VCaP (cell line): Measurements from ENCODE around the gene RIOK2.
A peak's percentile ranks its signal among the peaks of the same experiment; 100 is the strongest.

Experiments used
- H3K27ac ChIP-seq: fragments of 450-650 bp; 2 replicates; pipeline ENCODE4 v1.5.1; 2017
- TF ChIP-seq, protein P1 (sequence below): fragments of 450-650 bp; conservative IDR thresholded peaks from 2 replicates; pipeline ENCODE4 v1.5.1; 2017; ENCODE audit warnings: mild to moderate bottlenecking, moderate library complexity

Gene RIOK2

DNA sequence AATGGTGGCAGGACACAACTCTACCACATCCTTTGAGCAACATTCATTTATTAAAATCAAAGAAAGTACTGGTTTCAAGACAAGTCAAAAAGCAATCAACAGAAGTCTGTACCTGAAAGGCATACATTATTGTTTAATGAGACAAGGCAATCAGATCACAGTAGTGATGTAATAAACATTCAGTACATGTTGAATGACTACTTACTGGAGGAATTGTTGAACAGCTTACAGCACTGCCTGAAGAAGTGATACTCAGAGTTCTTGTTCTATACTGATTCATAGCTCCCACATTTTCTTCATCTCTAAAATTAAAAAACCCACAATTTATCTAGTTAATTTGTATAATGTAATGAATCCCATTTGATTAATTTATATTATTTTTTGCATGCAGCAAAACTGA is 18.2 kb downstream of the RIOK2 start:
- H3K27ac ChIP-seq = no peak overlapping the region
- TF ChIP-seq, protein P1, sequence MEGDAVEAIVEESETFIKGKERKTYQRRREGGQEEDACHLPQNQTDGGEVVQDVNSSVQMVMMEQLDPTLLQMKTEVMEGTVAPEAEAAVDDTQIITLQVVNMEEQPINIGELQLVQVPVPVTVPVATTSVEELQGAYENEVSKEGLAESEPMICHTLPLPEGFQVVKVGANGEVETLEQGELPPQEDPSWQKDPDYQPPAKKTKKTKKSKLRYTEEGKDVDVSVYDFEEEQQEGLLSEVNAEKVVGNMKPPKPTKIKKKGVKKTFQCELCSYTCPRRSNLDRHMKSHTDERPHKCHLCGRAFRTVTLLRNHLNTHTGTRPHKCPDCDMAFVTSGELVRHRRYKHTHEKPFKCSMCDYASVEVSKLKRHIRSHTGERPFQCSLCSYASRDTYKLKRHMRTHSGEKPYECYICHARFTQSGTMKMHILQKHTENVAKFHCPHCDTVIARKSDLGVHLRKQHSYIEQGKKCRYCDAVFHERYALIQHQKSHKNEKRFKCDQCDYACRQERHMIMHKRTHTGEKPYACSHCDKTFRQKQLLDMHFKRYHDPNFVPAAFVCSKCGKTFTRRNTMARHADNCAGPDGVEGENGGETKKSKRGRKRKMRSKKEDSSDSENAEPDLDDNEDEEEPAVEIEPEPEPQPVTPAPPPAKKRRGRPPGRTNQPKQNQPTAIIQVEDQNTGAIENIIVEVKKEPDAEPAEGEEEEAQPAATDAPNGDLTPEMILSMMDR = no peak

DNA sequence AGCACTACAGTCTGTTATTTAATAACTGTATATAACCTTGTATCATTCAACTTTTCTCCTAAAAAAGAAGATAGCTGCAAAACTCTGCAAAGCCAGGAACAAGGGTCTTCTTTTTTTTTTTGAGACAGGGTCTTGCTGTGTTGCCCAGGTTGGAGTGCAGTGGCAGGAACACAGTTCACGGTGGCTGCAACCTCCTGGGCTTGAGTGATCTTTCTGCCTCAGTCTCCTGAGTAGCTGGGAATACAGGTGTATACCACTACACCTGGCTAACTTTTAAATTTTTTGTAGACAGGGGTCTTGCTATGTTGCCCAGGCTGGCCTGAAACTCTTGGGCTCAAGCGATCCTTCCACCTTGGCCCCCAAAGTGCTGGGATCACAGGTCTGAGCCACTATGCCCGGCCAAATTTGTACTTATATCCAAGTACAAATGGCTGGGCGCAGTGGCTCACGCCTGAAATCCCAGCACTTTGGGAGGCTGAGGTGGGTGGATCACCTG is 19.2 kb downstream of the RIOK2 start:
- H3K27ac ChIP-seq = no peak overlapping the region

DNA sequence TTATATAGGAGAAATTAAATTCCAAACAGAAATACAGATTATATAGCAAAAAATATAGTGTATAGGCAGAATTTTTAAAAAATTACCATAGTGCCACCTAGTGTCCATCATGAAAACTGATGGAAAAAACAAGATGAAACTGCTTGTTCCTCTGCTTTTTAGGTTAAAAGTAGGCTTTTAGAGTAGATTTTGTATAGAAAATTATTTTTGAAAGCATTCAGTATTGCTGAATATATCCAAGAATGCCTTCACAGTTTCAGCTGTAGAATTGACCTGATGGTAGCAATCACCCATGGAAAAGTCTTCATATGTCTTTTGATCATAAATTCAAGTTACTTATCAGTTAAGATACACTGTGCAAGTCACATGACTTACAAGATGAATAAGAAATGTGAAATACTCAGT is 19.7 kb downstream of the RIOK2 start:
- TF ChIP-seq, protein P1 = peak; percentile 84
- no peak overlapping the region for H3K27ac ChIP-seq

More for the DNA sequence above, 19.2 kb downstream of the RIOK2 start:
- TF ChIP-seq, protein P1 = no peak

DNA sequence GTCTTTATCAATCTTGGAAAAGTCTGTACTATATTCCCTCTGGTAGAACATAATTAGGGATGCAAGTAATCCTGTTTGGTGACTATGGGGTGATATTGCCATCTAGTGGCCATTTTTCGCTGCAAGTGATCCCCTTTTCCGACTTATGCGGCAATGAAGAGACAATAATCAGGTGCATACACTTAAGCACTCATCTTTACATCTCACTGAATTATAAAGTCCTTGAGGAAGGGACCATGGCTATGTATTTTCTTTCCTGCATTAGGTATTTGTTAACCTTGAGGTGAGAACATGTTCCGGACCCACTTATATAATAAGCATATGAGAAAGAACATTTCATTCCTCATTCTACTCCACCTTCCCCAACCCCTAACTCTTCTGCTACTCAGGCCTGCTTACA is 21.0 kb downstream of the RIOK2 start:
- TF ChIP-seq, protein P1 = peak; percentile 99
- no peak overlapping the region for H3K27ac ChIP-seq

DNA sequence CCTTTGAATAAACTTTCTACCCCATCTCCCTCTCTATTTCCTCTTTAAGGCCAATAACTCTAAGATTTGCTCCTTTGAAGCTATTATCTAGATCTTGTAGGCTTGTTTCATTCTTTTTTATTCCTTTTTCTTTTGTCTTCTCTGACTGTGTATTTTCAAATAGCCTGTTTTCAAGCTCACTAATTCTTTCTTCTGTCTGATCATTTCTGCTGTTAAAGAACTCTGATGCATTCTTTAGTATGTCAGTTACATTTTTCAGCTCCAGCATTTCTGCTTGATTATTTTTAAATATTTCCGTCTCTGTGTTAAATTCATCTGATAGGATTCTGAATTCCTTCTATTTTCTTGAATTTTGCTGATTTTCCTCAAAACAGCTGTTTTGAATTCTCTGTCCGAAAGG is 25.4 kb downstream of the RIOK2 start:
- H3K27ac ChIP-seq = no peak overlapping the region
- TF ChIP-seq, protein P1 = no peak

DNA sequence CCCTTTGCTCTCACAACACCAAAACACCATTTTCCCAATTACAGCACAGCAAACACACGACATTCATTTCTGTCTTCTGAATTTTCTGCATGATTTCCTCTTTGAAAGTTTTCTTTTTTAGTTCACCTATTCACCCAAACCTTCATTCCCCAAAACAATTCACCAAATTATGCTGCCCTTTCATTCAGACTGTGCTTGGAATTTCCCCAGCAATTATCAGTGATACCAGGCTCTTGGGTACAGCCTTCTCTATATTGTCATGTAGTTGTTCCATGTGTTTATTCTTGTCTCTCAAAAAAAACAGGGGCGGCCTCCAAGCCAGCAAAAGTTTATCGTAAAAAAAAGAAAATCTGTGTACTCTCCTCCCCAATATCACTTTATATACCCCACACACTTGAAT is 31.7 kb downstream of the RIOK2 start:
- TF ChIP-seq, protein P1 = no peak
- H3K27ac ChIP-seq = no peak overlapping the region

DNA sequence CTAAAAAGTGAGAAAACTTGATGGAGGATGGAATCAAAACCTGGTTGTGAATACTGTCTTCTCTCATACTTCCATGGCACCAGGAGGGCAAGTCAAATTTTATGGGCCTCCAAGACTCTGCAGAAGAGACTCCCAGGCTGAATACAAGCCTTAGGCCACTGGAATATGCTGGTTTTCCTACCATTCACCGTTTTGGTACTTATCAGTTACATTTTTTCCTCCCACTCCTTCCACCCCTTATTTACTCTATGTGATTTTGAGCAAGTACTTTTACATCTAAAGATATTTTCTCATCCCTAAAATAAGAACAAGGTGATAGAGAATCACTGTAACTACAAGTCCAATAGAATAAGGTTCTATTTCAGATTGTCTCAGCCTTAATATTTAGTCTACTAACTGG is 32.6 kb downstream of the RIOK2 start:
- H3K27ac ChIP-seq = no peak overlapping the region
- TF ChIP-seq, protein P1 = no peak
